GM12865 (cell line): ENCODE results near the gene CXCR1.
"Not testable (repeated sequence)": the region's sequence is repeated elsewhere in the genome, so short reads cannot be mapped to it uniquely, and the experiment has no call there.

Experiments used
- DNase-seq: peaks from one replicate; pipeline ENCODE4 v3.0.0; 2010; ENCODE audit warnings: low read depth
- H3K4me3 ChIP-seq: 2 replicates; pipeline ENCODE4 v1.5.1; 2011; ENCODE audit warnings: mild to moderate bottlenecking, low read depth, low read length, control low read depth
- TF ChIP-seq, protein P1 (sequence below): IDR thresholded peaks from 2 replicates; pipeline ENCODE4 v1.5.1; 2011; ENCODE audit warnings: low read length, control low read depth, low read depth, inconsistent platforms; ENCODE audit not compliant: insufficient read depth; ENCODE audit errors: missing control alignments

The CXCR1 gene

DNA sequence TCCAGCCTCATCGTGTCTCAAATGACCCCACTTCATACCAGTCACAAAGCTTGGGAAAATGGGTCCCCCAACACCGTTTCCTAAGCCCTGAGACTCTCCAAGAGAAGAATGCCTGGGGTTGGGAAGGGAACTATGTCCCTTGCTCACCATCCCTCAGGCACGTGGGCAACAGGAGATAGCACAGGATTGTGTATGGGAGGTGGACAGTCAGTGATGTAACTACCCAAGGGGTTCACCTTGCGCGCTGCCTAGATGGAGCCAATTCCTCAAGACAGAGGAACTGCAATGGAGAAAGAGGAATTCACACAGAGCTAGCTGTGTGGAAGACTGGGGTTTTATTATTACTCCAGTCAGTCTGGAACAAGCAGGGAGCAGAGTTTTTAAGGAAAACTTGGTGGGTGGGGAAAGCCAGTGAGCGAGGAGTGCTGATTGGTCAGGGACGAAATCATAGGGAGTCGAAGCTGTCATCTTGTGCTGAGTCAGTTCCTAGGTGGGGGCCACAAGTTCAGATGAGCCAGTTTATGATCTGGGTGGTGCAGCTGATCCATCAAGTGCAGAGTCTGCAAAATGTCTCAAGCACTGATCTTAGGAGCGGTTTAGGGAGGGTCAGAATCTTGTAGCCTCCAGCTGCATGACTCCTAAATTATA is 13.8 kb upstream of the CXCR1 start:
- no peak for DNase-seq
- no peak overlapping the region for H3K4me3 ChIP-seq
- TF ChIP-seq, protein P1, sequence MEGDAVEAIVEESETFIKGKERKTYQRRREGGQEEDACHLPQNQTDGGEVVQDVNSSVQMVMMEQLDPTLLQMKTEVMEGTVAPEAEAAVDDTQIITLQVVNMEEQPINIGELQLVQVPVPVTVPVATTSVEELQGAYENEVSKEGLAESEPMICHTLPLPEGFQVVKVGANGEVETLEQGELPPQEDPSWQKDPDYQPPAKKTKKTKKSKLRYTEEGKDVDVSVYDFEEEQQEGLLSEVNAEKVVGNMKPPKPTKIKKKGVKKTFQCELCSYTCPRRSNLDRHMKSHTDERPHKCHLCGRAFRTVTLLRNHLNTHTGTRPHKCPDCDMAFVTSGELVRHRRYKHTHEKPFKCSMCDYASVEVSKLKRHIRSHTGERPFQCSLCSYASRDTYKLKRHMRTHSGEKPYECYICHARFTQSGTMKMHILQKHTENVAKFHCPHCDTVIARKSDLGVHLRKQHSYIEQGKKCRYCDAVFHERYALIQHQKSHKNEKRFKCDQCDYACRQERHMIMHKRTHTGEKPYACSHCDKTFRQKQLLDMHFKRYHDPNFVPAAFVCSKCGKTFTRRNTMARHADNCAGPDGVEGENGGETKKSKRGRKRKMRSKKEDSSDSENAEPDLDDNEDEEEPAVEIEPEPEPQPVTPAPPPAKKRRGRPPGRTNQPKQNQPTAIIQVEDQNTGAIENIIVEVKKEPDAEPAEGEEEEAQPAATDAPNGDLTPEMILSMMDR = no peak

DNA sequence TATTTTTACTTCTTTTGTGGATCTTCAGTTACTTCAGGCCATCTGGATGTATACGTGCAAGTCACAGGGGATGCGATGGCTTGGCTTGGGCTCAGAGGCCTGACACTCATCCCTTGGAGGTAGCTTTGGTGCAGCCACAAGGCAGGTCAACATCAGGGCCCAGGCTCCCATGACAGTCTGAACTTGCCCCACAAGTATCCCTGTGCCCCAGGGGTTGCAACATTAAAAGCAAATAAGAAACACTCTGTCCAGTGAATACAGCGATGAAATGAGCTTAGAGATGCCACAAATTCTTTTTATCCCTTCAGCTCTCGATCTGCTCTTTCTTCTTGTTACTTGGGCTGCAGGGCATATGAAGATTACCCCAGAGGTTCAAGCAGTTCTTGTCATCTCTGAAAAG is 13.0 kb upstream of the CXCR1 start:
- H3K4me3 ChIP-seq = no peak overlapping the region
- no peak for DNase-seq
- TF ChIP-seq, protein P1 = no peak

DNA sequence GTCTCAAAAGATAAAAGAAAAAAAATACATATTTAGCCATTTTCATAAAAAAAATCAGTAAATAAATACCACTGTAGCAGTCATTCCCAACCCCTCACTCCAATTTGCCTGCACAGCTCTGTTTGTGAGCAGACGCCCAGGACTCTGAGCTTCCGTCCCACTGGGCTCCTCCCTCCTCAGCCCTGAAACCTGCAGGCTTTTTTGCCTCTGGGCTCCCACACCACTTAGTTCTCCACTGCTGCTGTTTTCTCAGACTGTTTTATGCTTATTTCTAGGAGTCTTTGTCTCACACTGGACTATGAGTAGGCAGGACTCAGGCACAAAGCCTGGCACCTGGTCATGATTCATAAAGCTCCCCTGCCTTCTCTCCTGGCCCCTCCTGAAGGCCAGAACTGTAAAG is 6.1 kb upstream of the CXCR1 start:
- no peak overlapping the region for H3K4me3 ChIP-seq
- no peak for DNase-seq
- TF ChIP-seq, protein P1 = no peak

DNA sequence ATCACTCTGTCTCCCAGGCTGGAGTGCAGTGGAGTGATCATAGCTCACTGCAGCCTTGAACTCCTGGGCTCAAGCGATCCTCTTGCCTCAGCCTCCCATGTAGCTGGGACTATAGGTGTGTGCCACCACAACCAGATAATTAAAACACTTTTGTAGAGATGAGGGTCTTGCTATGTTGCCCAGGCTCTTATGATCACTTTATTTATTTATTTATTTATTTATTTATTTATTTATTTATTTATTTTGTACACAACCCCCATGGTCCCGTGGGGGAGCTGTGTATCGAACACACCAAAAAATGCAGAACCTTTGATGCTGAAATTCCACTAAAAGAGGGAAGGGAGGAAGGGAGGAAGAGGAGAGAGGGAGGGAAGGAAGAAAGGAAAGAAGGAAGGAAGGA is 5.0 kb upstream of the CXCR1 start:
- DNase-seq, H3K4me3 ChIP-seq: not testable (repeated sequence)

DNA sequence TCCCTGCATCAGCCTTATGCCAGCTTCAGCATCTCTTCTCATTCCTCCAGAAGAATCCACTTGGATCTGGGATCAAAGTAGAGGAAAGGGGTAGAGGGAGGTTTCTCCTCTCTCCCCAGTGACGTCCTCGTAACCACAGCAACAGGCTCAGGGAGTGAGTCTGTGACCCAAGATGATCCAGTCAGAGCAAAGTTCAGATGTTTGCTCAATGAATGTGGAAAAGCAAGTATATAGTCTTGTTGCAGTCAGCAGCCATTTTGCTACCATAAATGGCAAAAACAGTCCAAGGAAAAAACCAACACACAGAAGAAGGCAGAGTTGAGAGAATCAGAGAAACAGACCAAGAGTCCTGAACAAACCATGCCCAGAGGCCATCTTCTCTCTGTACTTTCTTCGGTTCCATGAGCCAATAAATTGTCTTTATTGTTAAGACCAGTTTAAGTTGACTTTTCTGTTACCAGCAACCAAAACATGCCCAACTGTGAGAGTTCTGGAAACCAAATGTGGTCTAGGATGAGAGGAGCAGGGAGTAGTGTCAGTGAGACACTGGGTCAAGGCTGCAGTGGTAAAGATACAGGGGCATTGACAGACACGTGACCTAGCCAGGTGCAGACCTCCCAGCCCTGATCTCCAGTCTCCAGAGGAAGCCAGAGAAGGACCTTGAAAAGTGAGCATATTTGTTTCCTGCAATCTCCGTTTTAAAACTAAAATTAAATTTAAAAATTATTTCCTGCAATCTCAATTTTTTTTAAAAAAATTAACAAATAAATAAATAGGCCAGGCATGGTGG is 3.2 kb upstream of the CXCR1 start:
- no peak overlapping the region for H3K4me3 ChIP-seq
- no peak for DNase-seq
- TF ChIP-seq, protein P1 = no peak

DNA sequence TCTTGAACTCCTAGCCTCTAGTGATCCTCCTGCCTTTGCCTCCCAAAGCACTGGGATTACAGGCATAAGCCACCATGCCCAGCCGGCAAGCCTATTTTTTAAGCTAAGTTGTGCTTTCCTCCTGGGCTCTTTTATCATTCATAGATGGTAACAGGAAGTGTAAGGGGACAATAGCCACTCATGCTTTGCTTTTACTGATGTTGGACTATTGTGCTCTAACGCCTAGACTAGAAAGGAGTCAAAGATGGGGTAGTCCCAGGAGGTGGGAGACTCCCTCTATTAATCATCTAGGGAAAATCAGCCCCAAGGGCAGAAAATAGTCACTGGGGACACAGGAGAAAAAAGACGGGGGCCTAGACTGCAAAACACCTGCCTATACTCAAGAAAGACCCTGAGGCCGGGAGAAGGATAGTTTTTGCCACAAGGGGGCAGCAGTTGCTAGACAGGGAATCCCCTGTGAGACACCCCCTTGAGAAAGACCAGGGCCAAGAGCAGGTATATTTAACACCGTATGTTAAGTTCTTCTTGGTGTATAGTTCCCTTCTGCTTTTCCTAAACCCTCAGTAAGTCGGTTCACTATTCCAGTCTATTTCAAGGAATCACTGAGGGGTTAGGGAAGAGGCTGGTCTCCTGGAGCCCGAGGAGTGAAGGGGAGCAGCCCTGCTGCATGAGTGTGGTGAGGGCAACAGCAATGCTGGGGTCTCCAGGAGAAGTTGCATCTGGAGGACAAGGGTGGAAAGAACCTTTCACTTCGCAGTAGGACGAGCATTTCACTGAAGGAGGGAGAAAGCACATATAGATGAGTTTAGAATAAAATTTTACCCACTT is 2.1 kb upstream of the CXCR1 start:
- TF ChIP-seq, protein P1 = peak; percentile 75
- H3K4me3 ChIP-seq = no peak overlapping the region
- DNase-seq = peak; percentile 69

DNA sequence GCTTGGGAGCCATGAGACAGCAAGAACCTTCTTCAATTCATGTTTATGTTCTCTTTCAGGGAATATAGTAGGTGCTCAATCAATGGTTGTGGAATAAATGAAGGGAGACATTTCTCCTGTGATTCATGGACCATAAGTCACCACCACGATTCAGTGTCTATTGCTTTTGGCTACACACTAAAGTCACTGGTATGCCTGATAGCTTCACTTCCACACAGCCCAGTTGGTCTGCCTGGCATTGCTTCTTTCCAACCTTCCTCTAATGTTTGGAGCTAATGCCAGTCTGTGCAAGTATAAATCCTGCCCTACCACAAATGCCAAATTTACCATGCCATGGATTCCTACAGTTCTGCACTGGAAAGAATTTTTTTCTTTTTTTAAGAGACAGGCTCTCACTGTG is 1.3 kb upstream of the CXCR1 start:
- DNase-seq = no peak
- H3K4me3 ChIP-seq = no peak overlapping the region
- TF ChIP-seq, protein P1 = no peak
